Astrocyte (in vitro differentiated cells and primary cell): ENCODE results near the gene UTF1. TPM values are rescaled to one million over a fixed set of nuclear protein-coding genes. Genes with fewer than 3 reads are reported as not detected.

Source experiments
- DNase-seq: peaks from one replicate; pipeline ENCODE4 v3.0.0-alpha.2; 2010; ENCODE audit warnings: low read depth
- FAIRE-seq: peaks from 2 replicates; lab custom pipeline; 2011; peaks lifted over from hg19 to GRCh38; lab: Jason Lieb, UNC
- H2AFZ ChIP-seq: 2 replicates; pipeline ENCODE4 v1.6.0; 2012; ENCODE audit warnings: low read depth, low read length, inconsistent platforms
- H3K27ac ChIP-seq: 2 replicates; pipeline ENCODE4 v1.5.1; 2011; ENCODE audit warnings: low read depth, low read length, inconsistent platforms
- H3K27me3 ChIP-seq: 2 replicates; pipeline ENCODE4 v1.6.0; 2011; ENCODE audit warnings: low read length, inconsistent platforms; ENCODE audit not compliant: insufficient read depth
- H3K36me3 ChIP-seq: 2 replicates; pipeline ENCODE4 v1.5.1; 2011; ENCODE audit warnings: low read length, inconsistent platforms; ENCODE audit not compliant: insufficient read depth
- H3K4me1 ChIP-seq: 2 replicates; pipeline ENCODE4 v1.5.1; 2011; ENCODE audit warnings: low read length, inconsistent platforms; ENCODE audit not compliant: insufficient read depth
- H3K4me2 ChIP-seq: 2 replicates; pipeline ENCODE4 v1.6.0; 2012; ENCODE audit warnings: low read length, inconsistent platforms
- H3K4me3 ChIP-seq: 2 replicates; pipeline ENCODE4 v1.5.1; 2011; ENCODE audit warnings: low read depth, mild to moderate bottlenecking, low read length, inconsistent platforms; ENCODE audit not compliant: insufficient read depth
- H3K79me2 ChIP-seq: 2 replicates; pipeline ENCODE4 v1.6.0; 2012; ENCODE audit warnings: mild to moderate bottlenecking, low read length, inconsistent platforms; ENCODE audit not compliant: insufficient read depth
- H3K9ac ChIP-seq: 2 replicates; pipeline ENCODE4 v1.6.0; 2012; ENCODE audit warnings: mild to moderate bottlenecking, low read length, inconsistent platforms
- H3K9me3 ChIP-seq: 2 replicates; pipeline ENCODE4 v1.5.1; 2012; ENCODE audit warnings: low read depth, mild to moderate bottlenecking, low read length, inconsistent platforms; ENCODE audit not compliant: insufficient read depth
- H4K20me1 ChIP-seq: 2 replicates; pipeline ENCODE4 v1.6.0; 2012; ENCODE audit warnings: low read length, inconsistent platforms; ENCODE audit not compliant: insufficient read depth
- H3K27ac Mint-ChIP-seq: one replicate; pipeline ENCODE4 v1.8.0; 2021; ENCODE audit warnings: mild to moderate bottlenecking, mixed read lengths; ENCODE audit not compliant: unreplicated experiment
- H3K27me3 Mint-ChIP-seq: one replicate; pipeline ENCODE4 v1.8.0; 2021; ENCODE audit warnings: low read depth, mixed read lengths; ENCODE audit not compliant: unreplicated experiment
- H3K36me3 Mint-ChIP-seq: one replicate; pipeline ENCODE4 v1.8.0; 2021; ENCODE audit warnings: low read depth, mixed read lengths; ENCODE audit not compliant: unreplicated experiment
- H3K4me1 Mint-ChIP-seq: one replicate; pipeline ENCODE4 v1.8.0; 2021; ENCODE audit warnings: low read depth, mixed read lengths; ENCODE audit not compliant: unreplicated experiment
- H3K4me3 Mint-ChIP-seq: one replicate; pipeline ENCODE4 v1.8.0; 2021; ENCODE audit warnings: mild to moderate bottlenecking, moderate library complexity, mixed read lengths; ENCODE audit not compliant: unreplicated experiment
- H3K9me3 Mint-ChIP-seq: one replicate; pipeline ENCODE4 v1.8.0; 2021; ENCODE audit warnings: mild to moderate bottlenecking, mixed read lengths; ENCODE audit not compliant: unreplicated experiment
- CTCF ChIP-seq: IDR thresholded peaks from 2 replicates; pipeline ENCODE4 v1.5.1; 2011; ENCODE audit warnings: low read depth, mild to moderate bottlenecking, inconsistent platforms, low read length, moderate library complexity; ENCODE audit not compliant: insufficient read depth
- EZH2 ChIP-seq: IDR thresholded peaks from 2 replicates; pipeline ENCODE4 v1.6.1; 2012; ENCODE audit warnings: mild to moderate bottlenecking, low read length, inconsistent platforms; ENCODE audit not compliant: insufficient read depth
- total RNA-seq: library from RNA; stranded (reverse); gene quantifications from 2 replicates; pipeline ENCODE4 v1.2.1, GENCODE V29; 2021

Gene UTF1
- total RNA-seq, 1 donor from 2014 or later, result 0.18 TPM

- no peak overlapping the region for H3K27ac Mint-ChIP-seq
- H3K9me3 ChIP-seq, result no peaks in the 10 kb centered on the region
- H3K4me1 ChIP-seq, result no peaks in the 10 kb centered on the region
- TF ChIP-seq CTCF, result no peak
- no peak for TF ChIP-seq EZH2
- H3K27me3 Mint-ChIP-seq, result peaks cover 11% of the 10 kb centered on the region
- no peaks in the 10 kb centered on the region for H3K9me3 Mint-ChIP-seq
- H3K4me3 ChIP-seq, result no peak overlapping the region
- no peak for FAIRE-seq
- no peaks in the 10 kb centered on the region for H3K36me3 Mint-ChIP-seq
- DNase-seq, result no peak
- H3K4me2 ChIP-seq, result no peak overlapping the region
- H3K4me1 Mint-ChIP-seq, result no peaks in the 10 kb centered on the region
- H3K79me2 ChIP-seq, result no peaks in the 10 kb centered on the region
- no peaks in the 10 kb centered on the region for H3K27me3 ChIP-seq
- H3K4me3 Mint-ChIP-seq, result no peak overlapping the region
- H3K9ac ChIP-seq, result no peak overlapping the region
- no peak overlapping the region for H2AFZ ChIP-seq
- H4K20me1 ChIP-seq, result no peaks in the 10 kb centered on the region
- no peaks in the 10 kb centered on the region for H3K36me3 ChIP-seq
- no peak overlapping the region for H3K27ac ChIP-seq
These were observed 28.7 kb upstream of the UTF1 start for GRCh38 chr10:133201151-133201947.

GRCh38 chr10:133201948-133202725, 27.9 kb upstream of the UTF1 start:
- H3K4me3 ChIP-seq, result no peak overlapping the region
- Mint-ChIP-seq H3K9me3 (no peaks in the 10 kb centered on the region), H3K27ac (no peak overlapping the region), H3K4me3 (no peak overlapping the region), H3K4me1 (no peaks in the 10 kb centered on the region), H3K27me3 (peaks cover 9% of the 10 kb centered on the region), H3K36me3 (no peaks in the 10 kb centered on the region)
- H3K27ac ChIP-seq, result no peak overlapping the region
- DNase-seq (no peak), FAIRE-seq (no peak)
- H4K20me1 ChIP-seq, result no peaks in the 10 kb centered on the region
- no peaks in the 10 kb centered on the region for H3K4me1 ChIP-seq
- H3K36me3 ChIP-seq, result no peaks in the 10 kb centered on the region
- TF ChIP-seq CTCF (no peak), EZH2 (no peak)
- no peaks in the 10 kb centered on the region for H3K27me3 ChIP-seq
- H2AFZ ChIP-seq, result no peak overlapping the region
- H3K79me2 ChIP-seq, result no peaks in the 10 kb centered on the region
- no peak overlapping the region for H3K4me2 ChIP-seq
- no peaks in the 10 kb centered on the region for H3K9me3 ChIP-seq
- H3K9ac ChIP-seq, result no peak overlapping the region
